ENCODE results near the gene DTNBP1.

GRCh38 chr6:15616261-15616660 is 46.6 kb downstream of the DTNBP1 start:
- TF ChIP-seq CTCF (conservative IDR thresholded peaks at IDR 0.05; ENCODE audit: low read length) (no peak), EZH2phosphoT487 (IDR thresholded peaks at IDR 0.05; ENCODE audit: borderline replicate concordance, low read depth, low read length) (no peak)

Measured in OCI-LY7 (cell line).